HEK293 (cell line): ENCODE results near the gene AMBRA1.
"Not testable (repeated sequence)": the region's sequence is repeated elsewhere in the genome, so short reads cannot be mapped to it uniquely, and the experiment has no call there.

Experiments used
- CTCF ChIA-PET: fragments of 350-600 bp; formaldehyde crosslinking; extraction: SDS; loops from one replicate; lab custom pipeline; 2021; ENCODE audit warnings: antibody characterized with exemption; lab: Yijun Ruan, JAX
- POLR2A ChIA-PET: fragments of 300-600 bp; formaldehyde crosslinking; extraction: SDS; loops from one replicate; lab custom pipeline; 2020; ENCODE audit warnings: antibody characterized with exemption, inconsistent platforms; lab: Yijun Ruan, JAX
- H3K27ac ChIP-seq: fragments of 200-500 bp; sonication (Bioruptor generic); 2 replicates; pipeline ENCODE4 v1.5.1; 2014; ENCODE audit warnings: low read depth, low read length, control low read depth, inconsistent platforms; ENCODE audit errors: extremely low read depth
- H3K36me3 ChIP-seq, 2 experiments: fragments of 200-500 bp in 1 of 2; sonication (Bioruptor generic) in 1 of 2; 1 replicate in 1 of 2; 2 replicates in 1 of 2; pipeline ENCODE4 v1.5.1; 2014 to 2017; ENCODE audit warnings: inconsistent platforms in 2 of 2, low read length in 2 of 2; ENCODE audit not compliant: control insufficient read depth in 2 of 2, insufficient read depth in 1 of 2
- H3K4me1 ChIP-seq: fragments of 200-500 bp; sonication (Bioruptor generic); 2 replicates; pipeline ENCODE4 v1.5.1; 2014; ENCODE audit warnings: mild to moderate bottlenecking, low read length, inconsistent platforms; ENCODE audit not compliant: control insufficient read depth, insufficient read depth
- H3K4me3 ChIP-seq: 2 replicates; pipeline ENCODE4 v1.5.1; 2011; ENCODE audit warnings: low read depth, mild to moderate bottlenecking, control low read depth, low read length, moderate library complexity
- H3K9me3 ChIP-seq: fragments of 200-500 bp; sonication (Bioruptor generic); 2 replicates; pipeline ENCODE4 v1.5.1; 2014; ENCODE audit warnings: low read depth, low read length, inconsistent platforms; ENCODE audit not compliant: control insufficient read depth, insufficient read depth
- IKZF3 ChIP-seq: fragments of 450-650 bp; IDR thresholded peaks from 2 replicates; pipeline ENCODE4 v1.5.0; 2018; ENCODE audit warnings: missing biosample characterization, mild to moderate bottlenecking, missing genetic modification characterization, moderate library complexity
- REPIN1 ChIP-seq: fragments of 450-650 bp; formaldehyde crosslinking; IDR thresholded peaks from 2 replicates; pipeline ENCODE4 v1.5.1; 2017; ENCODE audit warnings: missing biosample characterization, missing genetic modification characterization, low read depth
- YY2 ChIP-seq: fragments of 450-650 bp; formaldehyde crosslinking; IDR thresholded peaks from 2 replicates; pipeline ENCODE4 v1.5.1; 2016; ENCODE audit warnings: missing biosample characterization, missing genetic modification characterization
- ZNF146 ChIP-seq: fragments of 450-650 bp; formaldehyde crosslinking; IDR thresholded peaks from 2 replicates; pipeline ENCODE4 v1.5.1; 2016; ENCODE audit warnings: missing biosample characterization, missing genetic modification characterization
- ZNF169 ChIP-seq: fragments of 450-650 bp; formaldehyde crosslinking; IDR thresholded peaks from 2 replicates; pipeline ENCODE4 v1.5.1; 2016; ENCODE audit warnings: missing biosample characterization, missing genetic modification characterization
- ZNF175 ChIP-seq: fragments of 450-650 bp; formaldehyde crosslinking; IDR thresholded peaks from 2 replicates; pipeline ENCODE4 v1.5.1; 2016; ENCODE audit warnings: missing biosample characterization, missing genetic modification characterization
- ZNF202 ChIP-seq: fragments of 450-650 bp; formaldehyde crosslinking; IDR thresholded peaks from 2 replicates; pipeline ENCODE4 v1.5.1; 2016; ENCODE audit warnings: missing biosample characterization, missing genetic modification characterization, borderline replicate concordance
- ZNF223 ChIP-seq: fragments of 450-650 bp; formaldehyde crosslinking; IDR thresholded peaks from 2 replicates; pipeline ENCODE4 v1.5.1; 2016; ENCODE audit warnings: missing biosample characterization, missing genetic modification characterization
- ZNF501 ChIP-seq: fragments of 450-650 bp; formaldehyde crosslinking; IDR thresholded peaks from 2 replicates; pipeline ENCODE4 v1.5.1; 2016; ENCODE audit warnings: missing biosample characterization, missing genetic modification characterization
- ZNF548 ChIP-seq: fragments of 450-650 bp; formaldehyde crosslinking; IDR thresholded peaks from 2 replicates; pipeline ENCODE4 v1.5.1; 2016; ENCODE audit warnings: missing biosample characterization, missing genetic modification characterization
- ZNF660 ChIP-seq: fragments of 450-650 bp; IDR thresholded peaks from 2 replicates; pipeline ENCODE4 v1.5.1; 2018; ENCODE audit warnings: missing biosample characterization, mild to moderate bottlenecking, missing genetic modification characterization
- ZNF792 ChIP-seq: fragments of 450-650 bp; formaldehyde crosslinking; IDR thresholded peaks from 2 replicates; pipeline ENCODE4 v1.5.1; 2016; ENCODE audit warnings: missing biosample characterization, missing genetic modification characterization
- TF ChIP-seq, protein P1 (sequence below): fragments of 450-650 bp; formaldehyde crosslinking; IDR thresholded peaks from 2 replicates; pipeline ENCODE4 v1.5.1; 2016; ENCODE audit warnings: missing biosample characterization, missing genetic modification characterization
- TF ChIP-seq, protein P2 (sequence below): fragments of 450-650 bp; formaldehyde crosslinking; IDR thresholded peaks from 2 replicates; pipeline ENCODE4 v1.5.1; 2016; ENCODE audit warnings: missing biosample characterization, missing genetic modification characterization
- TF ChIP-seq, protein P3 (sequence below): fragments of 450-650 bp; formaldehyde crosslinking; IDR thresholded peaks from 2 replicates; pipeline ENCODE4 v1.5.1; 2016; ENCODE audit warnings: missing biosample characterization, missing genetic modification characterization
- TF ChIP-seq, protein P4 (sequence below): fragments of 450-650 bp; formaldehyde crosslinking; IDR thresholded peaks from 2 replicates; pipeline ENCODE4; 2016; ENCODE audit warnings: missing biosample characterization, missing genetic modification characterization

The AMBRA1 gene

GRCh38 chr11:46519351-46519750, 74.5 kb downstream of the AMBRA1 start:
- H3K27ac ChIP-seq, result no peak overlapping the region
- ChIA-PET CTCF (interaction anchor here (0.7 to 1.5 kb wide), 4 partner anchors 10 to 147 kb away, joined by 3 to 14 read pairs (median 4); no protein-coding TSS in a partner anchor), POLR2A (no interaction called here)
- peaks cover 4% of the 10 kb centered on the region for H3K4me1 ChIP-seq
- no peaks in the 10 kb centered on the region for H3K36me3 ChIP-seq
- no peaks in the 10 kb centered on the region for H3K9me3 ChIP-seq
- TF ChIP-seq, protein P1, sequence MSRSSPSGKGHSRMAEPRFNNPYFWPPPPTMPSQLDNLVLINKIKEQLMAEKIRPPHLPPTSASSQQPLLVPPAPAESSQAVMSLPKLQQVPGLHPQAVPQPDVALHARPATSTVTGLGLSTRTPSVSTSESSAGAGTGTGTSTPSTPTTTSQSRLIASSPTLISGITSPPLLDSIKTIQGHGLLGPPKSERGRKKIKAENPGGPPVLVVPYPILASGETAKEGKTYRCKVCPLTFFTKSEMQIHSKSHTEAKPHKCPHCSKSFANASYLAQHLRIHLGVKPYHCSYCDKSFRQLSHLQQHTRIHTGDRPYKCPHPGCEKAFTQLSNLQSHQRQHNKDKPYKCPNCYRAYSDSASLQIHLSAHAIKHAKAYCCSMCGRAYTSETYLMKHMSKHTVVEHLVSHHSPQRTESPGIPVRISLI, result no peak
- no peak for TF ChIP-seq ZNF146
- H3K4me3 ChIP-seq, result no peak overlapping the region

GRCh38 chr11:46518928-46519327, 74.9 kb downstream of the AMBRA1 start:
- not testable (repeated sequence) for H3K9me3 ChIP-seq, H3K27ac ChIP-seq, H3K4me3 ChIP-seq, H3K4me1 ChIP-seq, H3K36me3 ChIP-seq
- POLR2A ChIA-PET, result interaction anchor here (0.7 kb wide), 1 partner anchor 42 kb away, joined by 3 read pairs; no protein-coding TSS in a partner anchor
- CTCF ChIA-PET, result interaction anchor here (0.6 to 1.5 kb wide), 5 partner anchors 10 to 147 kb away, joined by 3 to 14 read pairs (median 3); no protein-coding TSS in a partner anchor

GRCh38 chr11:46514370-46514769, 79.5 kb downstream of the AMBRA1 start:
- CTCF ChIA-PET, result interaction anchor here (0.9 to 1.1 kb wide), 2 partner anchors 24 to 124 kb away, joined by 3 to 14 read pairs; no protein-coding TSS in a partner anchor
- no peaks in the 10 kb centered on the region for H3K4me1 ChIP-seq
- H3K27ac ChIP-seq, result no peak overlapping the region
- H3K9me3 ChIP-seq, result no peaks in the 10 kb centered on the region
- no peak for TF ChIP-seq ZNF169 (tag by site-specific recombination)
- TF ChIP-seq IKZF3 (tag by site-specific recombination), result no peak
- TF ChIP-seq ZNF660 (tag by site-specific recombination), result no peak
- no peak for TF ChIP-seq ZNF223 (tag by site-specific recombination)
- TF ChIP-seq ZNF501 (tag by site-specific recombination), result no peak
- no peak for TF ChIP-seq ZNF202 (tag by site-specific recombination)
- TF ChIP-seq REPIN1 (tag by site-specific recombination), result no peak
- no peak for TF ChIP-seq ZNF548
- TF ChIP-seq YY2, result no peak
- no peak for TF ChIP-seq ZNF175 (tag by site-specific recombination)
- TF ChIP-seq ZNF792 (tag by site-specific recombination), result no peak
- TF ChIP-seq, protein P2, sequence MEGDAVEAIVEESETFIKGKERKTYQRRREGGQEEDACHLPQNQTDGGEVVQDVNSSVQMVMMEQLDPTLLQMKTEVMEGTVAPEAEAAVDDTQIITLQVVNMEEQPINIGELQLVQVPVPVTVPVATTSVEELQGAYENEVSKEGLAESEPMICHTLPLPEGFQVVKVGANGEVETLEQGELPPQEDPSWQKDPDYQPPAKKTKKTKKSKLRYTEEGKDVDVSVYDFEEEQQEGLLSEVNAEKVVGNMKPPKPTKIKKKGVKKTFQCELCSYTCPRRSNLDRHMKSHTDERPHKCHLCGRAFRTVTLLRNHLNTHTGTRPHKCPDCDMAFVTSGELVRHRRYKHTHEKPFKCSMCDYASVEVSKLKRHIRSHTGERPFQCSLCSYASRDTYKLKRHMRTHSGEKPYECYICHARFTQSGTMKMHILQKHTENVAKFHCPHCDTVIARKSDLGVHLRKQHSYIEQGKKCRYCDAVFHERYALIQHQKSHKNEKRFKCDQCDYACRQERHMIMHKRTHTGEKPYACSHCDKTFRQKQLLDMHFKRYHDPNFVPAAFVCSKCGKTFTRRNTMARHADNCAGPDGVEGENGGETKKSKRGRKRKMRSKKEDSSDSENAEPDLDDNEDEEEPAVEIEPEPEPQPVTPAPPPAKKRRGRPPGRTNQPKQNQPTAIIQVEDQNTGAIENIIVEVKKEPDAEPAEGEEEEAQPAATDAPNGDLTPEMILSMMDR (tag by site-specific recombination), result no peak
- TF ChIP-seq, all 188 proteins: peak for 0
- POLR2A ChIA-PET, result no interaction called here
- no peaks in the 10 kb centered on the region for H3K36me3 ChIP-seq
- no peak overlapping the region for H3K4me3 ChIP-seq

GRCh38 chr11:46513934-46514342, 79.9 kb downstream of the AMBRA1 start:
- CTCF ChIA-PET, result interaction anchor here (0.6 to 1.9 kb wide), 6 partner anchors 15 to 154 kb away, joined by 3 to 14 read pairs (median 4); no protein-coding TSS in a partner anchor
- no peaks in the 10 kb centered on the region for H3K36me3 ChIP-seq
- POLR2A ChIA-PET, result interaction anchor here (0.5 kb wide), 1 partner anchor 108 kb away, joined by 9 read pairs; no protein-coding TSS in a partner anchor
- H3K4me1 ChIP-seq, result no peaks in the 10 kb centered on the region
- no peak overlapping the region for H3K27ac ChIP-seq
- H3K4me3 ChIP-seq, result no peak overlapping the region
- TF ChIP-seq, protein P3, sequence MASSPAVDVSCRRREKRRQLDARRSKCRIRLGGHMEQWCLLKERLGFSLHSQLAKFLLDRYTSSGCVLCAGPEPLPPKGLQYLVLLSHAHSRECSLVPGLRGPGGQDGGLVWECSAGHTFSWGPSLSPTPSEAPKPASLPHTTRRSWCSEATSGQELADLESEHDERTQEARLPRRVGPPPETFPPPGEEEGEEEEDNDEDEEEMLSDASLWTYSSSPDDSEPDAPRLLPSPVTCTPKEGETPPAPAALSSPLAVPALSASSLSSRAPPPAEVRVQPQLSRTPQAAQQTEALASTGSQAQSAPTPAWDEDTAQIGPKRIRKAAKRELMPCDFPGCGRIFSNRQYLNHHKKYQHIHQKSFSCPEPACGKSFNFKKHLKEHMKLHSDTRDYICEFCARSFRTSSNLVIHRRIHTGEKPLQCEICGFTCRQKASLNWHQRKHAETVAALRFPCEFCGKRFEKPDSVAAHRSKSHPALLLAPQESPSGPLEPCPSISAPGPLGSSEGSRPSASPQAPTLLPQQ, result peak; percentile 65
- TF ChIP-seq, protein P4, sequence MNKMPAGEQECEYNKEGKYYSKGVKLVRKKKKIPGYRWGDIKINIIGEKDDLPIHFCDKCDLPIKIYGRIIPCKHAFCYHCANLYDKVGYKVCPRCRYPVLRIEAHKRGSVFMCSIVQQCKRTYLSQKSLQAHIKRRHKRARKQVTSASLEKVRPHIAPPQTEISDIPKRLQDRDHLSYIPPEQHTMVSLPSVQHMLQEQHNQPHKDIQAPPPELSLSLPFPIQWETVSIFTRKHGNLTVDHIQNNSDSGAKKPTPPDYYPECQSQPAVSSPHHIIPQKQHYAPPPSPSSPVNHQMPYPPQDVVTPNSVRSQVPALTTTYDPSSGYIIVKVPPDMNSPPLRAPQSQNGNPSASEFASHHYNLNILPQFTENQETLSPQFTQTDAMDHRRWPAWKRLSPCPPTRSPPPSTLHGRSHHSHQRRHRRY (tag by site-specific recombination), result no peak
- H3K9me3 ChIP-seq, result no peaks in the 10 kb centered on the region
